H1 (cell line): ENCODE results near the gene ZNF566. TPM values are rescaled to one million over a fixed set of nuclear protein-coding genes. Genes with fewer than 3 reads are reported as not detected.
"Not testable (repeated sequence)": the region's sequence is repeated elsewhere in the genome, so short reads cannot be mapped to it uniquely, and the experiment has no call there.

ENCODE experiments used
- CTCF ChIA-PET: fragments of 300-600 bp; sonication (Branson Sonifier 250); formaldehyde crosslinking; loops from one replicate; lab custom pipeline; 2021; ENCODE audit not compliant: partially characterized antibody; lab: Charles Lee
- POLR2A ChIA-PET: fragments of 300-600 bp; sonication (Branson Sonifier 250); formaldehyde crosslinking; loops from one replicate; lab custom pipeline; 2021; ENCODE audit warnings: inconsistent platforms; ENCODE audit not compliant: partially characterized antibody; lab: Charles Lee
- DNase-seq, 2 experiments: peaks; one replicate each; pipeline versions ENCODE4 v3.0.0 to v3.0.0-alpha.2; 2010 to 2022; ENCODE audit warnings: low spot score in 2 of 2, low read depth in 1 of 2, mixed read lengths in 1 of 2
- FAIRE-seq: peaks from 2 replicates; lab custom pipeline; 2011; peaks lifted over from hg19 to GRCh38; lab: Jason Lieb, UNC
- H2AFZ ChIP-seq: 2 replicates; pipeline ENCODE4 v1.8.1; 2012; ENCODE audit warnings: low read length, inconsistent platforms
- H2AK5ac ChIP-seq: 2 replicates; pipeline ENCODE4 v1.6.1; 2013; ENCODE audit warnings: low read depth, low read length
- H2BK120ac ChIP-seq: replicated peaks from 2 replicates; pipeline ENCODE3; 2013; ENCODE audit warnings: low read depth, low read length, inconsistent platforms
- H2BK12ac ChIP-seq: 2 replicates; pipeline ENCODE4 v1.6.1; 2013; ENCODE audit warnings: low read depth, low read length
- H2BK15ac ChIP-seq: 2 replicates; pipeline ENCODE4 v1.6.1; 2013; ENCODE audit warnings: low read length
- H2BK20ac ChIP-seq: 2 replicates; pipeline ENCODE4 v1.6.1; 2013; ENCODE audit warnings: low read length
- H2BK5ac ChIP-seq: 2 replicates; pipeline ENCODE4 v1.6.1; 2013; ENCODE audit warnings: low read depth, low read length
- H3K14ac ChIP-seq: 2 replicates; pipeline ENCODE4 v1.6.1; 2013; ENCODE audit warnings: inconsistent platforms; ENCODE audit not compliant: insufficient read length
- H3K18ac ChIP-seq: 2 replicates; pipeline ENCODE4 v1.6.1; 2013; ENCODE audit warnings: low read length; ENCODE audit errors: extremely low read depth
- H3K23ac ChIP-seq: 2 replicates; pipeline ENCODE4 v1.6.1; 2013; ENCODE audit warnings: inconsistent platforms; ENCODE audit not compliant: insufficient read length
- H3K23me2 ChIP-seq: 2 replicates; pipeline ENCODE4 v1.6.1; 2013; ENCODE audit warnings: low read depth, low read length
- H3K27ac ChIP-seq: 2 replicates; pipeline ENCODE4 v1.6.1; 2011; ENCODE audit warnings: low read depth, low read length, inconsistent platforms
- H3K27me3 ChIP-seq, 4 experiments: replicated peaks in 1 of 4; 1 replicate in 1 of 4; 2 replicates in 3 of 4; pipeline versions ENCODE4 v1.6.1 to v1.8.1; 2011 to 2013; ENCODE audit warnings: low read length in 3 of 4, mild to moderate bottlenecking in 3 of 4, inconsistent platforms in 2 of 4, mixed read lengths in 2 of 4, moderate library complexity in 1 of 4; ENCODE audit not compliant: control insufficient read depth in 3 of 4, insufficient read depth in 3 of 4; ENCODE audit errors: extremely low read depth in 1 of 4
- H3K36me3 ChIP-seq, 4 experiments: 2 replicates each; pipeline versions ENCODE4 v1.6.1 to v1.8.1; 2011 to 2013; ENCODE audit warnings: mild to moderate bottlenecking in 4 of 4, low read length in 3 of 4, moderate library complexity in 2 of 4, control low read depth in 1 of 4, inconsistent platforms in 1 of 4; ENCODE audit not compliant: insufficient read depth in 4 of 4, control insufficient read depth in 2 of 4
- H3K4ac ChIP-seq: replicated peaks from 2 replicates; pipeline ENCODE3; 2013; ENCODE audit warnings: low read length, low read depth, mixed read lengths, inconsistent platforms; ENCODE audit not compliant: insufficient read length
- H3K4me1 ChIP-seq, 4 experiments: replicated peaks in 1 of 4; 1 replicate in 1 of 4; 2 replicates in 3 of 4; pipeline versions ENCODE4 v1.6.1 to v1.8.1; 2011 to 2013; ENCODE audit warnings: low read length in 3 of 4, inconsistent platforms in 2 of 4, mixed read lengths in 1 of 4; ENCODE audit not compliant: insufficient read depth in 4 of 4, control insufficient read depth in 3 of 4
- H3K4me2 ChIP-seq, 2 experiments: 2 replicates each; pipeline versions ENCODE4 v1.6.1 to v1.8.1; 2011 to 2013; ENCODE audit warnings: low read depth in 2 of 2, low read length in 2 of 2, control low read depth in 1 of 2, inconsistent platforms in 1 of 2, mild to moderate bottlenecking in 1 of 2; ENCODE audit not compliant: insufficient read depth in 1 of 2
- H3K4me3 ChIP-seq, 4 experiments: fragments of 200-600, 300-600 bp in 1 of 4; sonication (generic), shearing (Covaris generic), sonication (Bioruptor Twin) in 1 of 4; 2 replicates each; pipeline versions ENCODE4 v1.5.1 to v1.8.1; 2011 to 2016; ENCODE audit warnings: low read length in 4 of 4, low read depth in 3 of 4, control low read depth in 2 of 4, inconsistent platforms in 2 of 4, mild to moderate bottlenecking in 2 of 4, mixed read lengths in 1 of 4, moderate library complexity in 1 of 4; ENCODE audit not compliant: insufficient read depth in 2 of 4; ENCODE audit errors: extremely low read depth in 1 of 4
- H3K56ac ChIP-seq: replicated peaks from 2 replicates; pipeline ENCODE3; 2013; ENCODE audit warnings: low read depth, mild to moderate bottlenecking, mixed read lengths, low read length, inconsistent platforms; ENCODE audit not compliant: insufficient read length
- H3K79me1 ChIP-seq: 2 replicates; pipeline ENCODE4 v1.6.1; 2013; ENCODE audit warnings: low read depth, low read length, control low read depth
- H3K79me2 ChIP-seq, 2 experiments: 2 replicates each; pipeline versions ENCODE4 v1.6.1 to v1.8.1; 2012 to 2013; ENCODE audit warnings: low read length in 2 of 2, mild to moderate bottlenecking in 2 of 2, inconsistent platforms in 1 of 2; ENCODE audit not compliant: insufficient read depth in 2 of 2, control insufficient read depth in 1 of 2
- H3K9ac ChIP-seq, 4 experiments: replicated peaks in 1 of 4; 1 replicate in 1 of 4; 2 replicates in 3 of 4; pipeline versions ENCODE4 v1.6.1 to v1.8.1; 2011 to 2013; ENCODE audit warnings: low read depth in 3 of 4, low read length in 3 of 4, control low read depth in 2 of 4, mild to moderate bottlenecking in 2 of 4, moderate library complexity in 2 of 4, inconsistent platforms in 1 of 4; ENCODE audit errors: extremely low read depth in 1 of 4
- H3K9me3 ChIP-seq, 2 experiments: 2 replicates each; pipeline versions ENCODE4 v1.6.1 to v1.8.1; 2012 to 2013; ENCODE audit warnings: mild to moderate bottlenecking in 2 of 2, moderate library complexity in 2 of 2, control low read depth in 1 of 2, inconsistent platforms in 1 of 2, low read depth in 1 of 2, low read length in 1 of 2, mixed read lengths in 1 of 2; ENCODE audit not compliant: insufficient read depth in 2 of 2
- H4K20me1 ChIP-seq, 2 experiments: replicated peaks in 1 of 2; 2 replicates each; pipeline versions ENCODE3 to v1.8.1; 2011 to 2013; ENCODE audit warnings: inconsistent platforms in 2 of 2, low read length in 2 of 2, mild to moderate bottlenecking in 1 of 2; ENCODE audit not compliant: insufficient read depth in 2 of 2, control insufficient read depth in 1 of 2
- H4K5ac ChIP-seq: 2 replicates; pipeline ENCODE4 v1.6.1; 2013; ENCODE audit warnings: low read length, low read depth, mixed read lengths, inconsistent platforms; ENCODE audit not compliant: insufficient read length
- H4K8ac ChIP-seq: 2 replicates; pipeline ENCODE4 v1.8.0; 2013; ENCODE audit warnings: mild to moderate bottlenecking, moderate library complexity, low read length, inconsistent platforms; ENCODE audit not compliant: insufficient read depth; ENCODE audit errors: extremely low read depth
- H4K91ac ChIP-seq: replicated peaks from 2 replicates; pipeline ENCODE3; 2013; ENCODE audit warnings: low read length, mixed read lengths, inconsistent platforms; ENCODE audit not compliant: insufficient read length
- WGBS, 2 experiments: shearing (Covaris generic) in 1 of 2; methylation state at CpG; one replicate each; pipeline versions ENCODE4 v1.1.6 to v1.1.7; 2013 to 2015; ENCODE audit warnings: low lambda C conversion rate in 2 of 2, mixed read lengths in 2 of 2, inconsistent platforms in 1 of 2, low coverage in 1 of 2, missing lambda C conversion rate in 1 of 2; ENCODE audit not compliant: insufficient replicate concordance in 2 of 2, insufficient coverage in 1 of 2, insufficient read length in 1 of 2; ENCODE audit errors: extremely low coverage in 1 of 2, missing lambda C conversion rate in 1 of 2; 5-methylcytosine and 5-hydroxymethylcytosine counted together
- polyA plus RNA-seq, 7 experiments: library from polyadenylated mRNA; depleted of rRNA in 3 of 7; stranded (reverse) in 5 of 7; unstranded in 2 of 7; fragments of >200 nt in 5 of 7; fragments of 200-250 nt in 2 of 7; gene quantifications; 1 replicate in 5 of 7; 2 replicates in 1 of 7; 4 replicates in 1 of 7; pipeline versions ENCODE4 v1.2.1 to v1.2.3, GENCODE V29; 2011 to 2013; ENCODE audit warnings: missing spikeins in 2 of 7, mixed read lengths in 2 of 7
- total RNA-seq: library from RNA; stranded (reverse); fragmentation: NEBNext Ultra II Directional; extraction: Animal tissue kit (Norgen Biotek cat#: 25700); gene quantifications from 2 replicates; pipeline ENCODE4 v1.2.1, GENCODE V29; 2021

The ZNF566 gene
- total and polyA plus RNA-seq, 2 of the 8 experiments (the other 6 are each of a cell fraction or from before 2014, with no cell fraction given) = 6.9 to 16.6 TPM

DNA sequence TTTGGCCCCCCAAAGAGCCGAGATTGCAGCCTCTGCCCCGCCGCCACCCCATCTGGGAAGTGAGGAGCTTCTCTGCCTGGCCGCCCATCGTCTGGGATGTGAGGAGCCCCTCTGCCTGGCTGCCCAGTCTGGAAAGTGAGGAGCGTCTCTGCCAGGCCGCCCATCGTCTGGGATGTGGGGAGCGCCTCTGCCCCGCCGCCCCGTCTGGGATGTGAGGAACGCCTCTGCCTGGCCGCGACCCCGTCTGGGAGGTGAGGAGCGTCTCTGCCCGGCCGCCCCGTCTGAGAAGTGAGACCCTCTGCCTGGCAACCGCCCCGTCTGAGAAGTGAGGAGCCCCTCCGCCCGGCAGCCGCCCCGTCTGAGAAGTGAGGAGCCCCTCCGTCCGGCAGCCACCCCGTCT is 1.5 kb upstream of the ZNF566 start:
- H4K5ac ChIP-seq, H4K20me1 ChIP-seq, H2BK12ac ChIP-seq, H3K36me3 ChIP-seq, H3K14ac ChIP-seq, DNase-seq, H3K18ac ChIP-seq, H2AK5ac ChIP-seq, H3K56ac ChIP-seq, FAIRE-seq, H2BK15ac ChIP-seq, H2BK5ac ChIP-seq, H2AFZ ChIP-seq, H3K4me1 ChIP-seq, H3K79me1 ChIP-seq, H3K9ac ChIP-seq, H3K4ac ChIP-seq, H3K4me2 ChIP-seq, H3K27ac ChIP-seq, H3K4me3 ChIP-seq, H4K91ac ChIP-seq, H4K8ac ChIP-seq, H2BK20ac ChIP-seq, H3K23me2 ChIP-seq, H3K23ac ChIP-seq, H3K27me3 ChIP-seq, H2BK120ac ChIP-seq, CTCF ChIA-PET: not testable (repeated sequence)
- WGBS, 2 experiments = no CpG with 5 or more reads among the region's 29 CpGs
- Histone ChIP-seq H3K79me2 (peaks cover 0 to 22% of the 10 kb centered on the region in 2 experiments; a peak in 2 of 4 replicates), H3K9me3 (peaks cover 11 to 17% of the 10 kb centered on the region in 2 experiments; a peak in 3 of 4 replicates)
- POLR2A ChIA-PET = interaction anchor here (2.0 to 4.1 kb wide), 4 partner anchors 37 to 359 kb away, joined by 4 to 72 read pairs (median 32); partner anchors contain the start of genes ZFP82, ZNF260 and ZNF345
